Loucy (cell line): ENCODE measurements around the gene CLEC4C.
"Not testable (repeated sequence)": the region's sequence is repeated elsewhere in the genome, so short reads cannot be mapped to it uniquely, and the experiment has no call there.

Source experiments
- CTCF ChIP-seq: fragments of 200-600 bp; sonication (generic); conservative IDR thresholded peaks from 2 replicates; pipeline ENCODE4 v1.5.1; 2014; ENCODE audit warnings: mild to moderate bottlenecking, antibody characterized with exemption, low read length
- EZH2phosphoT487 ChIP-seq: fragments of 200-600 bp; IDR thresholded peaks from 2 replicates; pipeline ENCODE4 v1.6.1; 2018; ENCODE audit warnings: antibody characterized with exemption, mild to moderate bottlenecking, moderate library complexity, borderline replicate concordance

GRCh38 chr12:7783433-7783832 lies 36.3 kb upstream of the CLEC4C start:
- TF ChIP-seq CTCF, EZH2phosphoT487: not testable (repeated sequence)
